Hepatocyte (in vitro differentiated cells): ENCODE measurements around the gene ADSL.
"Not testable (repeated sequence)": the region's sequence is repeated elsewhere in the genome, so short reads cannot be mapped to it uniquely, and the experiment has no call there.

Source experiments
- CTCF ChIP-seq: fragments of 200-600 bp; sonication (generic); IDR thresholded peaks from 2 replicates; pipeline ENCODE4 v1.5.1; 2016; ENCODE audit warnings: antibody characterized with exemption, mild to moderate bottlenecking; ENCODE audit not compliant: poor library complexity
- EZH2 ChIP-seq: fragments of 200-600 bp; sonication (generic); IDR thresholded peaks from 2 replicates; pipeline ENCODE4 v1.6.1; 2016; ENCODE audit warnings: antibody characterized with exemption, mild to moderate bottlenecking, borderline replicate concordance
- EZH2phosphoT487 ChIP-seq: fragments of 200-600 bp; sonication (generic); IDR thresholded peaks from one replicate; pipeline ENCODE4 v1.6.1; 2018; ENCODE audit warnings: antibody characterized with exemption, mild to moderate bottlenecking, low read depth, moderate library complexity; ENCODE audit not compliant: unreplicated experiment, severe bottlenecking

GRCh38 chr22:40378448-40378847 is 32.1 kb downstream of the ADSL start:
- not testable (repeated sequence) for TF ChIP-seq CTCF, EZH2, EZH2phosphoT487
